ENCODE measurements around the gene EEFSEC.

- no peak for TF ChIP-seq CTCF (optimal IDR thresholded peaks at IDR 0.05 in 1 of 3, IDR thresholded peaks at IDR 0.05 in 1 of 3, conservative IDR thresholded peaks at IDR 0.05 in 1 of 3; ENCODE audit: extremely low read depth in 1 of 3, insufficient read depth in 2 of 3, low read length in 3 of 3)
- no peak for TF ChIP-seq EZH2 (IDR thresholded peaks at IDR 0.05; ENCODE audit: low read length)
Observed at GRCh38 chr3:128243602-128244504, 90.6 kb downstream of the EEFSEC start.
